HG02642 (cell line): Measurements from ENCODE around the gene GOLGA6L10.
"Not testable (repeated sequence)": the region's sequence is repeated elsewhere in the genome, so short reads cannot be mapped to it uniquely, and the experiment has no call there.

Source experiments
- ATAC-seq: cut with Tn5 transposase; IDR thresholded peaks from one replicate; pipeline ENCODE4 v1.9.1; 2021; ENCODE audit warnings: mild to moderate bottlenecking; ENCODE audit not compliant: unreplicated experiment, poor library complexity

Gene GOLGA6L10

DNA sequence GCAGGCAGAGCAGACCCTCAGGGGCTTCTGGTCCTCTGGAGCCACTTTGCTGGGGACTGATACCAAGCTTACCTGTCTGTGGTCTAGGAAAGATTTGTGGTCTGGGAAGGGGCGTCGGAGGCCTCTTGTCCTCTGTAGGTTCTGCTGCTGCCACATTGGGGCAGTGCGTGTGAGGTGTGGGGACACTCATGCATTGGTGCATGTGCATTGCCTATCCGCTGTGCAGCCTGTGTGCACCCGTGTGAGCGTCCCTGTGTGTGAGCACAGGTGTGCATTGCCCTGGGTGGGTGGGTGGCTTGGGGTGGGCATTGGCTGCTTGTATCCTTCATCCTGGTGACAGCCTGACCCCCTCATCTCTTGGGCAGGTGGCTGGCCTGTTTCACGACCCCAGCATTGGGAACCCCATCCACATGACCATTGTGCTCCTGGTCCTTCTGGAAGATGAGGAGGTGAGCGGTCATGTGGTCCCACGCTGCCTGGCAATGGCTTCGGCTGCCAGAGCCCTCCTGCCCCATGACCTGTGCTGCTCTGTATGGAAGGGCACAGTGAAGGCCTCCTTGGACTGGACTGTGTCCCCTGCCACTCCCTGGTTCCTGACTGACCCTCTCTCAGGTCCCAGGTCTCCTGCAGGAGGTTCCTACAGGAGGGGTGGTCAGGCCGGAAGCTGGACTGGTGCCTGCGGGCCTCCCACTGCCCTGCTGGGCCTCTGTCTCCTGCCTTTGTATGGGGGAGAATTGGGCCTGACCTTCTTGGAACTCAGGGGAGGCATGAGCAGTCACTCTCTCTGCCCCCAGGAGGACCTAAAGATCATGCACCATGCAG, 45.1 kb downstream of the GOLGA6L10 start:
- no peak for ATAC-seq

DNA sequence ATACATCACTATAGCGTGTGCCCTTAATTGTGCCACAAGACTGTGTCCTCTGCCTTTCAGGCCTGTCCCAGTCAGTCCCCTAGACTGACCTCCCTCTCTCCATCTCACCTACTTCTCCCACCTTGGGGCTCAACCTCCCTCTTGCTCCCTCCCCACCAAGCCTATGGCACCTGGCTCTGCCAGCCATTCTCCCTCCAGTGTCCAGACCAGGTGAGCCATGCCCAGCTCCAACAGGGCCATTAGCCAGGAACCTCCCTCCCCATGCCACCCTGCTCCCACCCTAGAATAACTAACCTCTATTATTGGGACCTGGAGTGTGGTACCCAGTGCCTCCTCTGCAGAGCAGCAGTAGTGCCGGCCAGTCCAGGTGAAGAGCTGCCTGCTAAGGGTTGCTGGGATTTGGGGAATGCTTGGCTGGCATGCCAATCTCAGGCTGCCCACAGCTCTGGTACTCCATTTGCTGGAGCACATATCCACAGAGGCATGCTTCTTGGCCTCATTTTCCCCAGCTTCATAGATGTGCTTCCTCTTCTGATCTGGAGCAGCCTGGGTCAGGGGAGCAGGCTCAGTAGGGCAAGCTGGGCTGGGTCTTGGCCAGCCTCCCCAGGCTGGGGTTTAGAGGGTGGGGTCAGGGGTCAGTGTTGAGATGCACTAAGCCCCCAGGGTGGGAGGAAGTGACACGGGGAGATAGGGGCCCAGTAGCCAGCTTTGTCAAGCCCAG, 47.8 kb downstream of the GOLGA6L10 start:
- no peak for ATAC-seq

GRCh38 chr15:82300883-82301282, 48.4 kb downstream of the GOLGA6L10 start:
- ATAC-seq: no peak

DNA sequence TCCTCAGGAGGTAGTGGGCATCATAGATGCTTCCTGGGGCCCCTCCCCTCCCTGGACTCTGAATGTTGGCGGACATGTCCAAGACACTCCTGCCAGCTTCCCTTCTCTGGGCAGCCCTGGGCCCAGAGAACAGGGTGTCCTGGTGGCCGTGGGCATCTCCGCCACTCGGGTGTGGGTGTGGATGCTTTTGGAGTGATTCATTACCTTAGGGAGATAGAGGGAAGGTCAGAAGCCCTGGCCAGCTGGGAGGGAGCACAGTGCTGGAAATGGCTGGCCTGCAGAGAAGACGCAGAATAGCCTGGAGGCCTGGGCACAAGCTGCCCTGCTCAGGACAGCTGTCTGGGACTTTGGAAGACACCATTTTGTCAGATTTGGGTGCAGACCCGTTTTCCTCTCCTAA, 48.9 kb downstream of the GOLGA6L10 start:
- ATAC-seq: not testable (repeated sequence)

GRCh38 chr15:82299511-82299914, 49.8 kb downstream of the GOLGA6L10 start:
- ATAC-seq: not testable (repeated sequence)

DNA sequence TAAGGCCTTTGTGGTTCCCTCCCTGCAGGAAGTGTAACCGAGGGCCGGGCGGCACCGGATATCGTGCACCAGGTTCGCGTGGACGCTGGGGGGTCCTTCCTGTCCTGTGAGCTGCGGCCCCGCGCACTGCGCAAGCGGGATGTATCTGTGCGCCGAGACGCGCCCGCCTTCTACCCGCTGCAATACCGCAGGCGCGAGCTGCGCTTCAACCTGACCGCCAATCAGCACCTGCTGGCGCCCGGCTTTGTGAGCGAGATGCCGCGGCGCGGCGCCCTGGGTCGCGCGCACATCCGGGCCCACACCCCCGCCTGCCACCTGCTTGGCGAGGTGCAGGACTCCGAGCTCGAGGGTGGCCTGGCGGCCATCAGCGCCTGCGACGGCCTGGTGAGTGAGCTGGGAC, 50.8 kb downstream of the GOLGA6L10 start:
- no peak for ATAC-seq

GRCh38 chr15:82298032-82298431, 51.2 kb downstream of the GOLGA6L10 start:
- ATAC-seq: no peak

DNA sequence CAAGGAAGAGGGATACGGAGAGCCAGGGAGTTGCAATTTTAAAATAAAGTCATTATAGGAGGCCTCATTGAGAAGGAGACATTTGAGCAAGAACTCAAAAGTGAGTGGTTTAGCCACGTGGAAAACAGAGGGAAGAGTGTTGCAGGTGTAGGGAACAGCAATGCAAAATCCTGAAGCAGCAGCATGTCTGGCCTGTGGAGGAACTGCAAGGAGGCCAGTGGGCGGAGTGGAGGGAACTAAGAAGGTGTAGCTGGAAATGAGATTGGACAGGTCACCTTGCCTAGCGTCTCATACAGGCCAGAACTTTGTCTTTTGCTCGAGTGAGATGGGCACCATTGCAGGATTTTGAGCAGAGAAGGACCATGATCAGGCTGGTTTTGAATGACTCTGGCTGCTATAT, 51.7 kb downstream of the GOLGA6L10 start:
- ATAC-seq: no peak

- no peak for ATAC-seq
These were observed 55.1 kb downstream of the GOLGA6L10 start for GRCh38 chr15:82294061-82294690.

GRCh38 chr15:82292271-82292670, 57.0 kb downstream of the GOLGA6L10 start:
- no peak for ATAC-seq
